ENCODE data around the gene CTNNBL1.

Gene CTNNBL1

DNA sequence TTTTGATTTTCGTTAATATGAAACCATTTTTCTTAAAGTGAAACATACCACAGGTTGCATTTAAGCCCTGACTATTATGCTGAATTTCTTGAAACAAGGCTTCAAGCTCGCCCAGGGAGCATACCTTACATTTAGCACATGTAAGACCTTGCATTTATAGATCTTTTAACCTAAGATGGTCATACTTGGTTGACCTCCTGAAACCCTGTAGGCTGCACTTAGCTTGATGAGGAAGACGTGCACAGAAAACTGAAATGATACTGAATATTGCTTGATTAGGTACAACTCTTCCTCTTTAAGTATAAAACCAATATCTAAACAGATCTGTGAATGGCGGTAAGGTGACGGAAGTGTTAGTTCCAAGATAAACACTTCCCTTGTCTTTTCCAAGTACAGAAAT lies 82.2 kb downstream of the CTNNBL1 start:
- no peak for DNase-seq (ENCODE audit: low read depth)

DNA sequence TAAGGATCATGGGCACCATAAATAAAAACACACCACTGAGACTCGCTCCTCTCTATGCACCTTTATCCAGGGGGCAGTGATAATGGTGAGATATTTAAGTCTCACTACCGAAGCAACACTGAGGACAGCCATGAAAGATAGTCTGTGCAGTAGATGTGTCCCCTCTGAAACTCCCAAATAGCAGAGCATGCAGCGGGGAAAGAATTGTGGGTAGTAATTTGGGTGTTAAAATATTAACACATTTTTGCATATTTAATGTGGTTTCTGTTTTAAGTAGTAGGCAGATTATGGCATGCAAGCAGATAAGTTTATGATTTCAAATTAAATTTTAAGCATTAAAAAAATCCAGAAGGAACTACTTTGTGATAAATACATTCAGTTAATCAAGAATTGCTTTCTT lies 82.7 kb downstream of the CTNNBL1 start:
- DNase-seq (ENCODE audit: low read depth), result no peak

DNA sequence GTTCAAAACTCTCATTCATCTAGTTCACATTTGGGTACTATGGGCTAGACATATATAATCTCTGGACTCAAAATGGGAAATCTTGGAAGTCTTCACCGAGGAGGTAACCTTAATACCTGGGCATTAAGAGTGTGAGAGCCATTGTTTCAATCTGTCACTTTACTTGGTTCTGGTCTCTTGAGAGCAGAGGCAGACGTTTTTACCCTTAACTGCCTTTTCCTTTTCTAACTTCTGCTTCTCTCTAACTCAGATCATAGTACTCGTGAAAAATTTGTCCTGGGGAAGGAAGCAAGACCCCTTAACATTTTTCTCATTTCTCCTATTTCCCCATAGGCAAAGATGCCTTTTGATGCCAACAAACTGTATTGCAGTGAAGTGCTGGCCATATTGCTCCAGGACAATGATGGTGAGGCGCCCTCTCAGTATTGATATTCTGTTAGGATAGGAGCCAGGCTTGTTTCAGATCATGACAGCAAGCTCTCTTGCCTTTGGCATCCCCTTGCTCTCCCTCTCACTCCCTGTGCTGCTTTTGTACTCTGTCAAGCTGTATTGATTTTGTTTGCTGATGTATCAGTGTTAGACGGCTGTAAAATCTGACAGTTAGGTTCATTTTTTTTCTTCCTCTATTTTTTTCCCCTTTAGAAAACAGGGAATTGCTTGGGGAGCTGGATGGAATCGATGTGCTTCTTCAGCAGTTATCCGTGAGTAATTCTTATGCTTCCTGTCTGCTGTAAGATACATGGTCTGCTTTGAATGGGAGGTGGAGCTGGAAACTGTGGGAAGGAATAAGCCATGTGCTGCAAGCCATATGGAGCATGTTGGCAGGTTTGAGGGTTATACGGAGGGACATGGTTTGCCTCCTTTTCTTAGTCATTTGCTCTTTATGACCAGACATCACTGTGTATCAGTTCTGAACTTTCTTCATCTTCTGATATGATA lies 83.5 kb downstream of the CTNNBL1 start:
- DNase-seq (ENCODE audit: low read depth), result no peak

DNA sequence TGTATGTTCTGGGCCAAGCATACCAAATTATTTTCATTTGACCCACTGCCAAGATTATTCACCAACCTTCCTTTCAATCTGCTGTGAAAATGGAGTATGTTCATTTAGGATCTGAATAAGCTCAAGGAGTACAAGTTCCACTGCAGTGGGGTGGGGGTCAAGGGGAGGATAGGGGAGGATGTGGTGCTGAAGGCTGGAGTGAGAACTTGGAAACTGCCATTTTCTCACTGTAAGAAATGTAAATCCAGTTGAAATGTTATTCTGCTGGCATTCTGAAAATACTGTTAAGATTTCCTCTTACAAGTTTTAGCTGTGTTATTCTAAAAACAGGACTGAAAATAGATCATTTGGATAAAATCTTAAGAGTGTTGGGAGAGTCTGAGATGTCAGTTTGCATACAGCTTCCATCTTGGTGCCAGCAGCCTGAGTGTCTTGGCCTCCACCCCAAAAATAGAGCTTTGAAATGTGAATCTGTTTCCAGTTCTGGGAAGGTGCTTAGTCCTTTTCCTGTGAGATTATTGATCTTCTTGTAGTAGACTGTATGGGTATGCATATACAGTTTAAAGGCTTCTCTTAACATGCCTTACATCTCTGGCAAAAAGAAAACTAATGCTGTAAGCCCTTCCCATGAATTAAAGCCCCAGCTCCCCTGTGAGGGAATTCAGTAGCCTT lies 84.3 kb downstream of the CTNNBL1 start:
- no peak for DNase-seq (ENCODE audit: low read depth)

DNA sequence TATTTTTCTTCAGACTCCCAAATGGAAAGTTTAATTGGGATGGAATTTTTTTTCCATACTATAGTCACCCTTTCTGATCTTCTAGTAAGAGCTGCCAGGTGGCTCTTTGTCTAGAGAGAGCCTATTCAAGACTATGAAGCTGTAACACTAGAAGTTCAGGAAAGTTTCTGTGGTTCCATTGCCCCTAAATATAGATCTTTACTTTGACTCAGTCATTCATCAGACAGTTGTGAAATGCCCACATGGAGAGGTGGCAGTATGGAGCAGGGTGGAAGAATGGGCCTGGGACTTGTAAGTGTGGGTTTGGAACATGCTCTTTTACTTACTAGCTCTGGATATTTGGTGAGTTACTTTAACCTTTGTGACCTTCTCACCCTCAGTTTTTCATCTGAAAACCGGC lies 87.8 kb downstream of the CTNNBL1 start:
- no peak for DNase-seq (ENCODE audit: low read depth)

- no peak for DNase-seq (ENCODE audit: low read depth)
These were observed 92.2 kb downstream of the CTNNBL1 start for GRCh38 chr20:37786043-37786442.

GRCh38 chr20:37789408-37789807 lies 95.6 kb downstream of the CTNNBL1 start:
- DNase-seq (ENCODE audit: low read depth), result no peak

DNA sequence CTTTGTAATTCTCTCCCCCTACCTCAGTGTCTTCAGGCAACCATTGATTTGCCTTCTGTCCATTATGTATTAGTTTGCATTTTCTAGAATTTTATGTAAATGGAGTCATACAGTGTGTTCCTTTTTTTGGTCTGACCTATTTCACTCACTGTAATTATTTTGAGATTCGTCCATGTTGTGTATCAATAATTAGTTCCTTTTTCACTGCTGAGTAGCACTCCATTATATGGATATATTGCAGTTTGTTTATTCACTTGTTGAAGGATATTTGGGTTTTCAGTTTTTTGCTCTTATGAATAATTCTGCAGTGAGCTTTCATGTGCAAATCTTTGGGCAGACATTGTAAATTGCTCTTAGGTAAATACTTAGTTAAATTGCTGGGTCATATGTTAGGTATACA lies 97.1 kb downstream of the CTNNBL1 start:
- DNase-seq (ENCODE audit: low read depth), result no peak

GRCh38 chr20:37796121-37796520 lies 102.3 kb downstream of the CTNNBL1 start:
- no peak for DNase-seq (ENCODE audit: low read depth)

DNA sequence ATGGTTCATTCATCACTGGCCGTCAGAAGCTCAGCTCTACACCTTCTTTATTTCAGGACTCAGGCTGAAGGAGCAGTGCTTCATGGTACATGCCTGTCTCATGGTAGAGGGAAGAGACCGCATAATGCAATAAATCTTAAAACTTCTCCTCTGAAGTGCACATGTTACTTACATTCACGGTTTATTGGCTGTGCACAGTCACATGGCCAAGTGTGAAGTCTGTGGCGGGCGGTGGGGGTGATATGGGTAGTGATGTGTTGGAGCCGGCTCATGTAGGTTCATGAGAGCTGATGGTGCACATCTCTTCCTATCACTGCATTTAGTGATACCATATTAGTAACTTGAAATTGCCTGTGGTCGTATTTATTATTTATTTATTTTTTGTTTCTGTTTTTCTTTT lies 102.9 kb downstream of the CTNNBL1 start:
- DNase-seq (ENCODE audit: low read depth), result no peak

DNA sequence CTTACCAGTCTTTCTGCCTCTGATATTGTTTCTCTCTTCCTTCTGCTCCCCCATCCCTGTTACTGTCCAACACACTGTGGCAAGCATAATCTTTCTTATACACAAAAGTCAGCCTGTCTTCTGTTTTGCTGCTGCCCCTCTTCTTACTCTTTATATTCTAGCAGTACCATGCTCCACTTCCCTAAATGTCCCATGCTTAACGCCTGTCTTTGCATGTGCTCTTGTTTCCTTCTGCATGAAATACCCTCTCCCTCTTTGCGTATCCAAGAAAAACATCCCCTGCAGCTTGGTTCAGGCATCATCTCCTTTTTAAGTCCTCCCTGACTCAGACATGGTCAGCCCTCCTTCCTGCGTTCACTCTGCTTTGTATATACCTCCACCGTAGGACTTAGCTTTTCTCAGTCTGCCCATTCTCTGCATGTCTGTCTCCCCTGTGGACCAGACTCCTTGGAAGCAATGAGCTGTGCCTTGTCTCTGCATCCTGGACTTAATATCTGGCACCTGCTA lies 103.9 kb downstream of the CTNNBL1 start:
- DNase-seq (ENCODE audit: low read depth), result no peak

GRCh38 chr20:37798312-37798711 lies 104.5 kb downstream of the CTNNBL1 start:
- DNase-seq (ENCODE audit: low read depth), result no peak

DNA sequence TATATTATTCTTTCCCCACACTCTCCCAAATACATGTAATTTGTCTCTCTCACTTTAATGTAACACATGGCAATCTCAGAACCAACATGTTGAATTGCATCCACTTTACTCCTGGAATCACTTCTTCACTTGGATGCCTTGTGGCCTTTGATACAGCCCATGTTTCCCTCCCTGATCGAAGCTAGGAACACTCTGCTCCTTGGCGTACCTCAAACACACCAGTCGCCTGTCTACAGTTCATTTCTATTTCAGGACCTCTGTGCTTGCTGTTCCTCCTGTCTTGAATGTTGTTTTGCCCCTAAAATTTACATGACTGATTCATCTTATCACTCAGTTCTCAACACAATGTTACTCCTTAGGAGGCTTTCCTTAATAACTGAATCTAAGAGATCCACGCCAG lies 106.8 kb downstream of the CTNNBL1 start:
- DNase-seq (ENCODE audit: low read depth), result no peak

GRCh38 chr20:37801921-37802320 lies 108.1 kb downstream of the CTNNBL1 start:
- no peak for DNase-seq (ENCODE audit: low read depth)

GRCh38 chr20:37803438-37804307 lies 109.8 kb downstream of the CTNNBL1 start:
- DNase-seq (ENCODE audit: low read depth), result no peak

DNA sequence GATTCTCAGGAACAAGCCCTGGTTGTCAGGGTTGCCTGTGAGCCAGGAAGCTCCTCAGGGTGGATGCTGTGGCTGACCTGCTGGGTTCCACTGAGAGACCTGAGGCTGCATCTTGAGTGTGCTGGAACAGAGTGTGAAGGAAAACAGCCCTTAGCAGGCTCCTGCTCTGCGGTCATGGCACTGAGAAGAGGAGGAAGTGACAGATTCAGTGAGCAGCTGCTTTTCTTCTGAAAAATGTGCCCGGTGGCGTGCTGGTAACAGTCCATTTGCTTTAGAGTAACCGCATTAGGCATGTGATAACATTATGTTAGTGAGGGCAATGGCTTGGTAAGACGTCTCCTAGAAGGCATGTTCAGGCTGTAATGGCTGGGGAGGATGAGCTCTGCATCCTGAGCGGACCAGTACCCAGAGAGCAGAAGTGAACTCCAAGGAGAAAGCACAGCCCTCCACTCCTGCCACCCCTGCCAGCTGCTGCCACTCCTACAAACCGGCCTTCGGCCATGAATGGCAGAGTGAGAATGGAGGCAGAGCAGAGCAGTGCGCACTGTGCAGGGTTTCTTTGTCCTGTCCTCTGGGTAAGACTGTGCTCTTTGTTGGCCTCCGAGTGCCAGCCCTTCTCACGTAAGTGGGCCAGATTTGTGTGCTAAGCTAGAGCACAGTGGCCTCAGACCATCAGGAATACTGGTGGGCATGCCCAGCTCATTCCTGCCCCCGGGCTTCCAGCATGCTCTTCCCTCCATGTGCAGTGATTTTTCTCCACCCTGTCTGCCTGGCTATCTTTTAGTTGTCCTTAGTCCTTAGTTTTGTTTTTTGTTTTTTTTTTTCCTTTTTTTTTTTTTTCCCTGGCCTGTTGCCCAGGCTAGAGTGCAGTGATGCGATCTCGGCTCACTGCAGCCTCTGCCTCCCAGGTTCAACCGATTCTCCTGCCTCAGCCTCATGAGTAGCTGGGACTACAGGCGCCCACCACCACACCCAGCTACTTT lies 111.0 kb downstream of the CTNNBL1 start:
- DNase-seq (ENCODE audit: low read depth), result no peak

GRCh38 chr20:37807471-37808232 lies 113.8 kb downstream of the CTNNBL1 start:
- no peak for DNase-seq (ENCODE audit: low read depth)

DNA sequence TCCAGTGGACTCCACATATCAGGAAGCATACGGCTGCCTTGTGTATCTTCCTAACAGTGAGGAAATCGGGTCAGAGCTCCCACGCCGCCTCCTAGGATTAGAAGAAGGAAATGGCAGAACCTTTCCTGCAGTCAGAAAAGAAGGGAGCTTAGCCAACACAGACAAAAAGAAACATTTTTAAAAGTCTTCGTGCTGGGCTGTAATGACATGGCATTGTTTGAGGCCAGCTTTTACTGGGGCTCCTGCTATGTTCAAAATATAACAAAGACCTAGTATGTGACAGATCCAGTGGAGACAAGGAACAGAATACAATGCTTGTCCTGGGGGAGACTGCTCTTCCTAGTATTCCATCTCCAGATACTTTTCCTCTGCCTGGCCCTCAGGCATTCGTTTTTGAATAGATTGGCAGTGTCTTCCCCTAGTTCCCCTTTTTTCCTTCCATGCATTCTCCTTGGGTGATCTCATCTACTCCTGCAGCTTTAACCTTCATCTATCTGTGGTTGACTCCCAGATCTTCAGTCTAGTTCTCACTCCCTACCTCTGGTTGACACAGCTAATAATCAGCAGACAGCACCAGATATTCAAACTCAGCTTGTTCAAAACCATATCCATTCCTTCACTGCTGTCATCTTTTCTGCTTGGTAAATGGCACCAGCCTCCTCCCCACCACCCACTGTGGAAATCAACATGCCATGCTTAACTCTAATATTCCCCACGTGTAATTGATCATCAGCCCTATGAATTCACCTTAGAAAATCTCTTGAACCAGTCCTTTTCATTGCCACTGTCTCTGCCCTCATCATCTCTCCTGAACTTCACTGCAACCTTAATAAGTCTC lies 114.6 kb downstream of the CTNNBL1 start:
- DNase-seq (ENCODE audit: low read depth), result no peak

- no peak for DNase-seq (ENCODE audit: low read depth)
These were observed 116.2 kb downstream of the CTNNBL1 start for GRCh38 chr20:37810027-37810426.
